GM12864 (cell line): Measurements from ENCODE around the gene NMNAT3.

Source experiments
- DNase-seq: peaks from one replicate; pipeline ENCODE4 v3.0.0-alpha.2; 2011; ENCODE audit warnings: low read depth
- H3K4me3 ChIP-seq: 2 replicates; pipeline ENCODE4 v1.5.1; 2011; ENCODE audit warnings: mild to moderate bottlenecking, low read depth, low read length, control low read depth
- TF ChIP-seq, protein P1 (sequence below): IDR thresholded peaks from 2 replicates; pipeline ENCODE4 v1.5.1; 2011; ENCODE audit warnings: low read depth, mild to moderate bottlenecking, moderate library complexity, low read length, control low read depth, inconsistent platforms; ENCODE audit errors: missing control alignments

Gene NMNAT3

DNA sequence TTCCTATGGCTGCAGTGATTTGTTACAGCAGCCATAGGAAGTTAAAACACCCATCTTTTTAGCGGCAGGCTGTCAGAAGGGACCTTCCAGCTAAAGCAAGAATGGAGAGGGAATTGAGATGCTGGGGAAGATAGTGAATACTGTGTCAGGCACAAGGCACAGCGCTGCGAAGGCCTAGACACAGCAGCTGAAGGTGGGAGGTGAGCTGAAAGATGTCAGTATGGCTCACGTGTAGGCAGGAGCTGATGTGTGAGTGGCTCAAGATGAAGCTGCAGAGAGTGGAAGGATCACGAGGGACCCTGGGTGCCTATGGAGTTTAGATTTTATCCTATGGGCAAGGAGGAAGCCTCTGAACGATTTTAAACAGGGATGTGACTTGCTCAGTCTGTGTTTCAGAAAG lies 44.3 kb downstream of the NMNAT3 start:
- TF ChIP-seq, protein P1, sequence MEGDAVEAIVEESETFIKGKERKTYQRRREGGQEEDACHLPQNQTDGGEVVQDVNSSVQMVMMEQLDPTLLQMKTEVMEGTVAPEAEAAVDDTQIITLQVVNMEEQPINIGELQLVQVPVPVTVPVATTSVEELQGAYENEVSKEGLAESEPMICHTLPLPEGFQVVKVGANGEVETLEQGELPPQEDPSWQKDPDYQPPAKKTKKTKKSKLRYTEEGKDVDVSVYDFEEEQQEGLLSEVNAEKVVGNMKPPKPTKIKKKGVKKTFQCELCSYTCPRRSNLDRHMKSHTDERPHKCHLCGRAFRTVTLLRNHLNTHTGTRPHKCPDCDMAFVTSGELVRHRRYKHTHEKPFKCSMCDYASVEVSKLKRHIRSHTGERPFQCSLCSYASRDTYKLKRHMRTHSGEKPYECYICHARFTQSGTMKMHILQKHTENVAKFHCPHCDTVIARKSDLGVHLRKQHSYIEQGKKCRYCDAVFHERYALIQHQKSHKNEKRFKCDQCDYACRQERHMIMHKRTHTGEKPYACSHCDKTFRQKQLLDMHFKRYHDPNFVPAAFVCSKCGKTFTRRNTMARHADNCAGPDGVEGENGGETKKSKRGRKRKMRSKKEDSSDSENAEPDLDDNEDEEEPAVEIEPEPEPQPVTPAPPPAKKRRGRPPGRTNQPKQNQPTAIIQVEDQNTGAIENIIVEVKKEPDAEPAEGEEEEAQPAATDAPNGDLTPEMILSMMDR: no peak
- H3K4me3 ChIP-seq: no peak overlapping the region
- no peak for DNase-seq

DNA sequence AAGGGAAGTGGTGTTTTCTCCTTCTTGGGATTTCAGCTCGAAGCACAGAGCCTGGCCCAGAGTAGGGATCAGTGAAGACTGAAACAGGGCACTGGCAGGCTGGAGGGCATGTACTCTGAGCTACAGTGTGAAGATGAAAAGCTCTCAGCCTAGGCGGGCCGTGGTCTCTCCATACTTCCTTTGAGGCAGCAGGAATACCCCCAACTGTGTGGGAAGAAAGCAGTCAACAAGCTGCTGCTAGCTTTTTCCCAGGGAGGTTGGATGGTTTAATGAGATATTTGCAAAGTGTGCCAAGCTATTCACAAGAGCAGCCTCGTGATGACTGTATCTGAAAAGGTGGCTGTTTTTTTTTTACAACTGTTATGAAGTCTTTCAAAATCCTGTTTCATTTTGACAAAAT lies 47.2 kb downstream of the NMNAT3 start:
- DNase-seq: no peak
- no peak overlapping the region for H3K4me3 ChIP-seq
- TF ChIP-seq, protein P1: no peak

DNA sequence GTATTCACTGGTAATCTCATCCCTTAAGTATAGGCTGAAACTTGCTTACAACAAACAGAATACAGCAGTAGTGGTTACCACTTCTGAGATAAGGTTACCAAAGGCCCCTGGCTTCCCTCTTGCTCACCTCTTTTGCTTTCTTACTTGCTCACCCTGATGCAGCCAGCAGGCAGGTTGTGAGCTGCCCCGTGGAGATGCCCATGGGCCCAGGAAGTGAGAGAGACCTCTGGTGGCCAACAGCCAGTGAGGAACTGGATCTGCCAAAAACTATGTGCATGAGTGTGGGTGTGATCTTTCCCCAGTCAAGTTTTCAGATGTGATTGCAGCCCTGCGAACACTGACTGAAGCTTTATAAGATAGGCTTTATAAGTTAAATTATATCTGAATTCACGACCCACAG lies 48.7 kb downstream of the NMNAT3 start:
- TF ChIP-seq, protein P1: peak; percentile 62
- peak; percentile 7 for DNase-seq
- no peak overlapping the region for H3K4me3 ChIP-seq

DNA sequence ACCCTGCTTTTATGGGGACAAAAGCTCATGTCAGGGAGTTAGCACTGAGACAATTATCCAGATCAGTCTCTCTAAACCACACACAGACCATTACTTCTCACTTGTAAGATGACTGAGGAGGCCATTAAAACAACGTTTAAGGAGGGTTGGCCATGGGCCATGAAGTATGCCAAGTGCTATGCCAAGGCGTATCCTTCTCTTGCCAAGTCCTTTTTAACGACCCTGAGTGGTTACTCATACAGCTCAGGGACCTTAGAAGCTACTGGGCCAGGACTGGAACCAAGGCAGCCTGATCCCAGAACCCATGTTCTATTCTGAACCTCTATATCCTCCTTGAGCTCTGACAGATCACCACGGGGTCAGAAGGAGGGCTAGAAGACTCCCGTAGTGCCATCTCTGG lies 50.0 kb downstream of the NMNAT3 start:
- TF ChIP-seq, protein P1: no peak
- no peak overlapping the region for H3K4me3 ChIP-seq
- no peak for DNase-seq

DNA sequence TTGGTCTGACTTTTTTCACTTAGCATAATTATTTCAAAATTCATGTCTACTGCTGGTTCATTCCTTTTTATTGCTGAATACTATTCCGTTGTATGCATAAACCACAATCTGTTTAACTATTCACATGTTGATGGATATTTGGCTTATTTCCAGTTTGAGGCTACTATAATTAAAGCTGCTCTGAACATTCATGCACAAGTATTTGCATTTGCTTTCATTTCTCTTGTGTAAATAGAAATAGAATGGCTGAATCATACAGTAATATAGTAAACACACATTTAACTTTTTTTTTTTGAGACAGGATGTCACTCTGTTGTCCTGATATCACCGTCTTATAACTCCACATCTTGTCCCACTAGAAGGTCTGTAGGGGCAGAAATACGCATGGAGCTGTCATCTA lies 57.3 kb downstream of the NMNAT3 start:
- DNase-seq: no peak
- TF ChIP-seq, protein P1: no peak
- no peak overlapping the region for H3K4me3 ChIP-seq

DNA sequence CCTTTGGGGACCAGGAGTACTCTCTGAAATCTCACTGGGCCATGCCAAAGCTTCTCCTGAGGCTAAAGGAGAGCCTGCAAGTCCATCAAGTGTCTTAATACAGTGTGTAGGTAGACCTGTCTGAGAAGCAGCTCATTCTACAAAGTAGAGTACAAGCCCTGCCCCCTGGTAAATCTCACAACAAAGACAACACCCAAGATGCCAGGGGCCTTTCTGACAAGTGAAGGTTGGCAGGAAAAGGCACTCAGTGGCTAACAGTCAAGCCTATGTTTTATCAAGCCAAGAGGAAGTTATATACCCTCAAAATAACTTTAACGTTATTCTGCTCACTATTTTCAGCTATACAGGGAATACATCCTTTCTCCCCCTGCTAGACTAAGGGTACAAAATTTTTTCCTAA lies 58.3 kb downstream of the NMNAT3 start:
- no peak overlapping the region for H3K4me3 ChIP-seq
- DNase-seq: no peak
- TF ChIP-seq, protein P1: no peak

DNA sequence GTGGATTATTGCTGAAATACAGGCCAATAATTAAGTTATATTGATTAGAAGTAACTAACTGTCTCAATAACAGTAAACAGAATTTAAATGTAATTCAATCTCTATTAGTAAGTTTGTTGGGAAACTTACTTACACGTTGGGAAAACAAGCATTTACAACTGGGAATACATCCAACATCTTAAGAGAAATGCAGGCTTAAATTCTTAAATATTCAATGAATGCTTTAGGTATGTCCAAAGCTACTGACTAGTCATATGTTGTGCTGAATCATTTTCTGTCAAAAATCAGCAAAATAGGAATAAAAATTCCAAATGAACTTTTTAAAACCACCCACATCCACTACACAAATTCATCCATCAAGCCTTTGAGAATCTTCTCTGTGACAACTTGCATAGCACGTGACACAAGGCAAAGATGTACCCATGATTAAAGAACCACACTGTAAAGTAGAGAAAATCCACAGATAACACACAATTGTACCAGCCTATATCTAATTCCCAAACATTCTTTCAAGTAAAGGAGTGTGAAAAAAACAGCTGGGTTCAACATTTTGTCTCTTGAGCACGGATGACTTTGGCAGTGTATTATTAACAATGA lies 60.0 kb downstream of the NMNAT3 start:
- TF ChIP-seq, protein P1: no peak
- H3K4me3 ChIP-seq: no peak overlapping the region
- no peak for DNase-seq
